GM18502 (cell line): ENCODE measurements around the gene CCDC18.

Source experiments
- ATAC-seq: cut with Tn5 transposase; IDR thresholded peaks from one replicate; pipeline ENCODE4 v1.9.1; 2021; ENCODE audit warnings: mild to moderate bottlenecking; ENCODE audit not compliant: unreplicated experiment, poor library complexity

CCDC18 gene

DNA sequence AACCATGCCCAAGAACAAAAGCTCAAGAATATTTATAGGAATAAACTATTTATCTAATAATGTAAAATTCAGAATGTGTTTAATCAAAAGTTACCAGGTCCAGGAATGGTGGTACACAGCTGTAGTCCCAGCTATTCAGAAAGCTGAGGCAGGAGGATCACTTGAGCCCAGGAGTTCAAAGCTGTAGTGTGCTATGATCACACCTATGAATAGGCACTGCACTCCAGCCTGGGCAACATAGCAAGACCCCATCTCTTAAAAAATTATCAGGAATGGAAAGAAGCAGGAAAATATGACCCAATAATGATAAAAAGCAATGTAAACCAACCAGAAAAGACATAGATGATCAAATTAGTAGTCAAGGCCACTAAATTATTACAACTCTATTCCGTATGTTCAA is 103.0 kb downstream of the CCDC18 start:
- ATAC-seq: no peak

DNA sequence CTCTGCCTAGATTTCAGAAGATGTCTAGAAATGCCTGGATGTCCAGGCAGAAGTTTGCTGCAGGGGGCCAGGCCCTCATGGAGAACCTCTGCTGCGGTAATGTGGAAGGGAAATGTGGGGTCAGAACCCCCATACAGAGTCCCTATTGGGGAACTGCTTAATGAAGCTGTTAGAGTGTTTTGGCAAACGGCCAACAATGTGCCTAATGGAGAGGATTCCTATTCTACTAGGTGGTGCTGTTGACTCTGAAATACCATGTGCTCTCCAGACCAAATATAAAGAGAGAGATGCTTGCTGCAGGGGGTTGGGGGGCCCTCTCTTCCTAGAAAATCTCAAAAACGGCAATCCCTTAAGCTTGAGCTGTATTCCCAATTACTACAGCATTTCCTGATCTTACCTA is 108.0 kb downstream of the CCDC18 start:
- ATAC-seq: no peak

DNA sequence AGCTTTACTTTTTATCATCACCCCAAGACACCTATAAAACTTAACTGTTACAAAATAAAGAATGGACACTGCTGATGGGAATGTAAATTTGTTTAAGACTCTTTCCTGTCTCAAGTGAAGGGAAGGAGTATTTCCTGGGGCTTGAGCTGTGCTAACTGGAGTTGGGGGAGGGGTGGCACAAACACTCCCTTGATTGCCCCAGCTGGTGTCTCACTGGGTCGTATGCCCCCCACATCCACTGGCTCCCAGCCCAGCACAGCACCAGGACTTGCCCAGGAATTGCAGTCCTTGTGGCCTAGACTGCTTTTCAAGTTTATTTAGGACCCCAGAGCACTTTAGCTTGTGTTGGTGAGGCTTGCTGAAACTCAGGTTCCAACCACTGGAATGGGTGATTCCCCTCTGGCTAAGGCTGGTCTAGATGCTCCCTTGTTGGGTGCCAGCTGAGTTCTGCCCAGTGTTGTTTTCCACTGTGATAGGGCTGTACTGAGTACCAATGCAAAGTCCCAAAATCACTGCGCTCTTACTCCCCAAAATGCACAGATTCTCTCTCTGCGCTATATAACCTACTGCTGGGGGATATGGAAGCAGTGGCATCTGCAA is 116.1 kb downstream of the CCDC18 start:
- ATAC-seq: no peak

DNA sequence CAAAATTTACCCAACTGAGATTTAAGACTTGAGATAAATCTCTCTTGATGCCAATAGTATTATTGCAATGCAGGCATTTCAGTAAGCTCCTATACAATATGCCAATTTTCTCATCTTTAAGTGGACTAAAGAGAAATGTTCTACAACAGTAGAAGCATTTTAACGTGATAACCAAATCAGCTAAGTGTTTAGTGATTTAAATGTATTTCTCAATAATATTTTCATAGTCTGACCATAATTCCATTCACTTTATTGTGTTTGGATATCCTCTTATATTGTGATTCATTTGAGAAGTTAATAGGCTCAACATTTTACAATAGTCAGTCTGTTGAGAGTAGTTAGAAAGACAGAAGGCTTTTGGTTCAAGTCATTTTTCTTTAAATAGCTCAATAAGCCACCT is 120.6 kb downstream of the CCDC18 start:
- no peak for ATAC-seq

DNA sequence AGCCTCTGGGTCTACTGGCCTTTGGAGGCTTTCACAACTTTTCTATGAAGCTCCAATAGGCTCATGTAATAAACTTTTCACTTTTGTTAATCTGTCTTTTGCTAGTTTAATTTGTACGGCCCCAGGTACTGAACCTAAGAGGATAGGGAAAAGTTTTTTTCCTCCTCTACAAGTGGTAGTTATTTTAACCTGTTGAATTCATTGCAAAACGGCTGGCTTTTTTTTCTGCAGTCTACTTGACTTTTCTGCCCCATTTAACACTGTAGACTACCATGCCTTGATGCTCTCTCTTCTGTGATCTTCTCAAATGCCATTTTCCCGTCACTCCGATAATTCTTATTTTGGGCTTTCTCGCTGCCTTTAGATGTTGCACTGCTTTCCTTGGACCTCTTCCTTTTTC is 121.6 kb downstream of the CCDC18 start:
- no peak for ATAC-seq

DNA sequence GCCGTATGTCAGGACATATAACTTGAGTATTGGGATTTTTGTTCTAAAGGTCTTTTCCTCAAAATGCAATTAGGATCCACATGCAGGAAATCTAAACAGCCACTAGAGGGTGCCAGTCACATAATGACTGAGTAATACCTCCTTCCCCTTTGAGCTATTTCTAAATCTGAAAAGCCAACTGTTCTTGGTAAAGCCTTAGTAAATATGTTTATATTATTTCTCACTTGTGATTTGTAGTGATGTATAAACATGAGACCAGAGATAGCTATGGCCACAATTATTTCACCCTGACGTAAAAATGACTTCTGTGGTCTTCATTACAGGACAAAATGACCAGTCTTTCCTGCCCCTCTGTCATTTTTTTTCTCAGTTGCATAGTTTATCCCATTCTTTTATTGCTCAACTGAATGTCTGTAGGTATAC is 124.2 kb downstream of the CCDC18 start:
- ATAC-seq: no peak

DNA sequence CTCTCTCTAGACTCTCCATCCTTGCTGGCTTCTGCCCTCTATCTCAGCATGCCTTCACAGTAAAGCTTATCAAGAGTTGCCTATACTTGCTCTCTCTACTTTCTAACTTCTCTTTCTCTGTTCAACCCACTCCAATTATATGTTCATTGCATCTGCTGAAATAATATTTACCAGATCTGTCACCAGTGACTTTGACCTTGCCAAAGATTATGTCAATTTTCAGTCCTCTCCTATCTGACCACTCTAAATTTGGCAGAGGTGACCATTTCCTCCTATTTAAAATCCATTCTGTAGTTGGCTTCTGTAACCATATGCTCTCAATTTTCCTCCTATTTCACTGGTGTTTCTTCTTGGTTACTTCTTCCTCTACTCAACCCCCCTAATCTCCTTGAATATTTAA is 126.4 kb downstream of the CCDC18 start:
- no peak for ATAC-seq

DNA sequence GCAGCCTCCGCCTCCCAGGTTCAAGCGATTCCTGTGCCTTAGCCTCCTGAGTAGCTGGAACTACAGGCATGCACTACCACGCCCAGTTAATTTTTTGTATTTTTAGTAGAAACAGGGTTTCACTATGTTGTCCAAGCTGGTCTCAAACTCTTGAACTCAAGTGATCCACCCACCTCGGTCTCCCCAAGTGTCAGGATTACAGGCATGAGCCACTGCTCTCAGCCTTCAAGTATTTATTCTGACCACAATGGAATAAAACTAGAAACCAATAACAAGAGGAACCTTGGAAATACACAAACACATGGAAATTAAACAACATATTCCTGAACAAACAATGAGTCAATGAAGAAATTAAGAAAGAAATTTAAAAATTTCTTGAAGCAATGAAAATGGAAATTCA is 132.5 kb downstream of the CCDC18 start:
- ATAC-seq: no peak

DNA sequence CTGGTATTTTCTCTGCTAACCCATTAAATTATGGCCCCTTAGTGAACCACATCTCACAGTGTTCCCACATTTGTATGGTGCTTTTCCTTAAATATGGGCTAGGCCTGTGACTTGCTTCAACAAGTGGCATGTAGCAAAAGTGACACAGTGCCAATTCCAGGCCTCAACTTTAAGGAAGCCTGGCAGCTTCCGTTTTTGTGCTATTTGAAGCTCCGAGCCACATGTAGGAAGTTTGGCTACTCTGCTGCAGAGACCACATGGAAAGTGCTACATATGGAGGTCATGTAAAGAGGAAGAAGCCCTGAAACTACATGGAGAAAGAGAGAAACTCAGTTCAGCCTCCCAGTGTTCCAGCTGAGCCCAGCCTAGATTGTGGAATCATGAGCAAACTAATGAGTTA is 136.7 kb downstream of the CCDC18 start:
- no peak for ATAC-seq

DNA sequence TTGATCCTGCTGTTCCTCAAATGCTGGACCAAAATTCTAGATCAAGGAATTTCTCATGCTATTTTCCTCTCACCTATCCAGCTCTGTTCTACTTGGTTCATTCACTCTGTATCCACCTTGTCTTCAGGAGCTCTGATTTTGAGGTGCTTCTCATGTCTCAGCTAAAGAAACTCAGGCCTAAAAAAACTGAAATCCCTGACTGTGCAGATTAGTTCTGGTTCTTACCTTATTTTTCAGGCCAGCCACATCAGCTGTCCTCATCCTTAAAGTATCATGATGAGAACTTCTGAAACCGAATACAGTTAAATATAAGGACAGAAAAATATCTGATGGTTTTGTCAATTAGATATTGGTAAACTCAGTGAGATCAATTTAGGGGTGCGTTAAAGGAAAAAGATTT is 137.4 kb downstream of the CCDC18 start:
- ATAC-seq: no peak

DNA sequence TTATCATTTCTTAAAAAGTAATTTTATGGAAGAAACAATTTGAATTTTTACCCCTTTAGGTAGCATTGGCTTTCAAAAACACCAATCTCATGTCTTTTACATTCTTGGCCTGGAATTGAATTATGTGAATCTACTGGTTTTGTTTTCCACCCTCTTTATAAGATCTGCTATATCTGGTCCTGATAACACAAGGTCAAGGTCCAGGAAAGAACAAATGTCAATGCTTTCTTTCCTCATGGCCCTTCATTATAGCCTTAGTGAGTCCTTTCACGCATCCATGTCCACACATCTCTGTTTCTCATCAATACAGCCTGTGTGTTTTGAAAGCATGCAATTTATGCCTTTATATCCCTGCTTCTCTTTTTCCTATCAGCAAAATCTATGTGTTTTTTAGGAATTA is 141.2 kb downstream of the CCDC18 start:
- no peak for ATAC-seq

DNA sequence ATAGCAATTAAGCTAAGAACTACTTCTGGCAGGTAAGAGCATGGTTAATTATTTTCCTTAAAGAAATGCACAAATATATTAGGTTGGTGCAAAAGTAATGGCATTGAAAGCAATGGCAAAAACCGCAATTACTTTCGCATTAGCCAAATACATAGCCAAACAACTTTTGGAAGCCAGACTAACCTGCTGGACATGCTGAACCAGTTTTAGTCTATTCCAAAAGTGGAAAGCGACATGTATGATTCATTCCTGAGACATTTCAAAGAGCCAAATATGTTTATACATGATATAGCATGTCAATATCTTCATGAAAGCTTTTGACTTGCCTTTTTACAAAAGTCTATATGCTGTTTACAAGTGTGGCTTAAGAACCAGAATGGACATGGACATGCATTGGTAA is 141.8 kb downstream of the CCDC18 start:
- no peak for ATAC-seq

DNA sequence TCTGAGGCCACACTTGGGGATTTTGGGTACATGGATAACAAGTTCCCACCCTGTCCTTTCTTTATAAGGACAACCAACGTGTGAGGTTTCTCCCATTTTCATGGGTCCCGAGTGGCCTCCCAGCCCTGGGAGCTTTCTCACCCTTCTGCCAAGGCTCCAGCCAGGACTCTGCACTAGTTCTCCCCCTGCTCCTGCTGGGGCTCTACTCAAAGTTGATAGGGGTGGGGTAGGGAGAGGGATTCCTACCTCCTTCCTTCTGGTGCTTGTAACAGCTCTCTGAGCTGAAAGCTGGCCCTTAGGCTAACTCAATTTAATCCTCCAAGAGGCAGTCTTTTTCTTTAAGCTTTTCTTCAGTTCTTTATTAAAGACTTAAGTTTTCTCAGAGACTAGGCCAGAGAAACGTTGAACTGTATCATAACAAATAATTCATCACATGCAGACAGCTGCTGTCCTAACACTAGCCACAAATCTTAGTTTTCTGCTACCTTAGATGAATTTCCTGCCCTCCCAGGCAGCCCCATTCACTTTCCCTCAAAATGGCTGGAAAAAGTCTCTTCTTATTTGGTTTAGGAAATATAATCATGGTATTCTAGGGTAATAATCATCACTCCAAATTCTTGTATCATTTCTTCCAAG is 142.8 kb downstream of the CCDC18 start:
- no peak for ATAC-seq

DNA sequence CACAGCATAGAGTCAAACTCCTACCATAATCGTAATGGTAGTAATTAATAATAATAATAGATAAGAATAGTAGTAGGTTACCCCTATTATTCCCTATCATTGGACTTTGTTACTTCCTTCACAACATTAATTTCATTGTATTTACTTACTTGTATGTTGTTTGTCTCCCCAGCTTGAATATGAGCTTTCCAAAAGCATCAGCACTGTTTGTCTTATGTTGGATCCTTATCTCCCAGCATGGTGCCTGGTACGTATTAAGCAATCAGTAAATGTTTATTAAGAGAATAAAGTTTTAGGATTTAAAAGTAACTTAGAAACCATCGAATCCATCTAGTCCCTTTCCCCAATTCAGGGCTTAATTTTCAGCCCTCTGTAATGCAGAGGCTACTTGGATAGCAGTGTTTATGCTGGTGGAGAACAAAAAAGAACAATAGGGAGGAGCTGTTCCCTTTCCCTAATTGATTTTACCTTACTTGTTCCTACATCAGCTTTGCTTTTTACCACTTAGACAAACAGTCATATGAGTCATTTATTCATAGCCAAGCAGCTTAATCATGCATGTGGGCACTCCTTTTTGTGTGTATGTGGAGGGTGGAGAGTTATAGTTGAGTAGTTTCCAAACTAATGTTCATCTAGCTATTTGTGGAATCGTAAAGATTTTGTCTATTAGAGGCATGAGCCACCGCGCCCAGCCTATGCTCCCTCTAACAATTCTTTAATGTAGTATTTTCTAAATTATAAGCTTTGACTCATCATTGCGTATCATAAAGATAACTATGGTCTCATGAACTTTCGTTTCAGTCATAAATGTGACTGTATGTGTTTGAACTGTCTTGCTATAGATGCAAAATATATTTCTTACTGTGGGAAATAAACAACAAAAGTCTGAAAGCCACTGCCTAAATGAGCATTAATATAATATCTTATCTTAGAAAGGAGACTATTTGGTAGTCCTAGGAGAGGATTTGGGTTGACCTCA is 144.3 kb downstream of the CCDC18 start:
- no peak for ATAC-seq
